PC-9 (cell line): ENCODE results near the gene SCN10A.

Experiments used
- EZH2 ChIP-seq: fragments of 200-600 bp; sonication (generic); IDR thresholded peaks from 2 replicates; pipeline ENCODE4 v1.8.0; 2017; ENCODE audit warnings: antibody characterized with exemption, low read depth
- TF ChIP-seq, protein P1 (sequence below): fragments of 200-600 bp; sonication (generic); conservative IDR thresholded peaks from 2 replicates; pipeline ENCODE4 v1.6.1; 2017; ENCODE audit warnings: mixed run types, antibody characterized with exemption, mild to moderate bottlenecking, moderate library complexity

DNA sequence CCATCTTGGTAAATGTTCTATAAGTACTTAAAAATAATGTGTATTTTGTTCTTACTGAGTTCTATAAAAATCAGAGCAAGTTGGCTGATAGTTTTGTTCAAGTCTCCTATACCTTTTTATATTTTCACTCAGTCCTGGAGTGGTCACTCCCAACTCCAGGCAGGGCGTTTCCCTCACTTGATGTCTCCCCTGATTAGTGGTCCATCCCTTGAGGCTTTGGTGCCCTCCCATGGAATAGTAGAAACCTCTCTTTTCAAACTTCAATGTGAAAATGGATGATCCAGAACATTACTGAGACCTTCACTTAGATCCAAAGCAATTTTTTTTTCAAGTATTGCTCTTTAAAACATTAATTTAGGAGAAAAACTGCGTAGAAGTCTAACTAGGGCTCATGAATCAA is 25.0 kb upstream of the SCN10A start:
- TF ChIP-seq, protein P1, sequence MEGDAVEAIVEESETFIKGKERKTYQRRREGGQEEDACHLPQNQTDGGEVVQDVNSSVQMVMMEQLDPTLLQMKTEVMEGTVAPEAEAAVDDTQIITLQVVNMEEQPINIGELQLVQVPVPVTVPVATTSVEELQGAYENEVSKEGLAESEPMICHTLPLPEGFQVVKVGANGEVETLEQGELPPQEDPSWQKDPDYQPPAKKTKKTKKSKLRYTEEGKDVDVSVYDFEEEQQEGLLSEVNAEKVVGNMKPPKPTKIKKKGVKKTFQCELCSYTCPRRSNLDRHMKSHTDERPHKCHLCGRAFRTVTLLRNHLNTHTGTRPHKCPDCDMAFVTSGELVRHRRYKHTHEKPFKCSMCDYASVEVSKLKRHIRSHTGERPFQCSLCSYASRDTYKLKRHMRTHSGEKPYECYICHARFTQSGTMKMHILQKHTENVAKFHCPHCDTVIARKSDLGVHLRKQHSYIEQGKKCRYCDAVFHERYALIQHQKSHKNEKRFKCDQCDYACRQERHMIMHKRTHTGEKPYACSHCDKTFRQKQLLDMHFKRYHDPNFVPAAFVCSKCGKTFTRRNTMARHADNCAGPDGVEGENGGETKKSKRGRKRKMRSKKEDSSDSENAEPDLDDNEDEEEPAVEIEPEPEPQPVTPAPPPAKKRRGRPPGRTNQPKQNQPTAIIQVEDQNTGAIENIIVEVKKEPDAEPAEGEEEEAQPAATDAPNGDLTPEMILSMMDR, result no peak
- TF ChIP-seq EZH2, result no peak
